Measurements from ENCODE around the gene NME2. TPM values are rescaled to one million over a fixed set of nuclear protein-coding genes. Genes with fewer than 3 reads are reported as not detected.
A peak's percentile ranks its signal among the peaks of the same experiment; 100 is the strongest.

Gene NME2
- total RNA-seq, 4 donors from 2014 or later = 440 to 570 (median 469) TPM

DNA sequence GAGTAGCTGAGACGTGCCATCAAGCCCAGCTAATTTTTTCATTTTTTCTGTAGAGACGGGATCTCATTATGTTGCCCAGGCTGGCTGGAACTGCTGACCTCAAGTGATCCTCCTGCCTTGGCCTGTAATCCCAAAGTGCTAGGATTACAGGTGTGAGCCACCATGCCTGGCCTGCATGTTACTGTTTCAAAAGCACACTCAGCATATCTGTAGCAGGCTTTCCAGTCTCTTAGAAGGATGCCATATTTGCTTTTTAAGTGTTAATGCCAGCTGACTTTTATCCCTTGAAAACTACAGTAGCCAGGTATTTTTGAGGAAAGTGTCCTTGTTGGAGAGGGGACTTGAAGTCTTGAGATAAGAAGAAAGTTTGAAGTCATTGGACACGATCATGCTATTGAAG is 30.3 kb upstream of the NME2 start:
- TF ChIP-seq, protein P1, sequence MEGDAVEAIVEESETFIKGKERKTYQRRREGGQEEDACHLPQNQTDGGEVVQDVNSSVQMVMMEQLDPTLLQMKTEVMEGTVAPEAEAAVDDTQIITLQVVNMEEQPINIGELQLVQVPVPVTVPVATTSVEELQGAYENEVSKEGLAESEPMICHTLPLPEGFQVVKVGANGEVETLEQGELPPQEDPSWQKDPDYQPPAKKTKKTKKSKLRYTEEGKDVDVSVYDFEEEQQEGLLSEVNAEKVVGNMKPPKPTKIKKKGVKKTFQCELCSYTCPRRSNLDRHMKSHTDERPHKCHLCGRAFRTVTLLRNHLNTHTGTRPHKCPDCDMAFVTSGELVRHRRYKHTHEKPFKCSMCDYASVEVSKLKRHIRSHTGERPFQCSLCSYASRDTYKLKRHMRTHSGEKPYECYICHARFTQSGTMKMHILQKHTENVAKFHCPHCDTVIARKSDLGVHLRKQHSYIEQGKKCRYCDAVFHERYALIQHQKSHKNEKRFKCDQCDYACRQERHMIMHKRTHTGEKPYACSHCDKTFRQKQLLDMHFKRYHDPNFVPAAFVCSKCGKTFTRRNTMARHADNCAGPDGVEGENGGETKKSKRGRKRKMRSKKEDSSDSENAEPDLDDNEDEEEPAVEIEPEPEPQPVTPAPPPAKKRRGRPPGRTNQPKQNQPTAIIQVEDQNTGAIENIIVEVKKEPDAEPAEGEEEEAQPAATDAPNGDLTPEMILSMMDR (IDR thresholded peaks at IDR 0.05) = no peak
- no peak for ATAC-seq (ENCODE audit: low FRiP score)
- DNase-seq (ENCODE audit: low spot score) = no peak

DNA sequence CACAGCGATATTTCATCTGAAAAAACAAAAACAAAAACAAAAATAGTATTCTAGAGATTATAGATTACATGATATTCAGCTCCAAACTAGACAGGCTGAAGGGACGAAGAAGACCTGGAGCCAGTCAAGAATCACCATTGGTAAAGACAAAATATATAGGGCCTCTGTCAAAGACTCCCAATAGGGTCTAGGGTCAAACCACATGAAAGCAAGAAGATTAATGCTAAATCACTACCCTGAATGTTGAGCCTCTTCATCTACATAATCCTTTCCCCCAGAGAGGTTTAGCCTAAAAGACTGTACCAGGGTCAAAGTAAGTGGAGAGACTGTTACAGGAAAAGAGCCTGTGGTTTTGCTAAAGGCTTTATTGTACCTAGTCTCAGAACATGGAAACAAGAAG is 23.6 kb upstream of the NME2 start:
- ATAC-seq (ENCODE audit: low FRiP score) = no peak
- no peak for DNase-seq (ENCODE audit: low spot score)
- TF ChIP-seq, protein P1 (IDR thresholded peaks at IDR 0.05) = no peak

DNA sequence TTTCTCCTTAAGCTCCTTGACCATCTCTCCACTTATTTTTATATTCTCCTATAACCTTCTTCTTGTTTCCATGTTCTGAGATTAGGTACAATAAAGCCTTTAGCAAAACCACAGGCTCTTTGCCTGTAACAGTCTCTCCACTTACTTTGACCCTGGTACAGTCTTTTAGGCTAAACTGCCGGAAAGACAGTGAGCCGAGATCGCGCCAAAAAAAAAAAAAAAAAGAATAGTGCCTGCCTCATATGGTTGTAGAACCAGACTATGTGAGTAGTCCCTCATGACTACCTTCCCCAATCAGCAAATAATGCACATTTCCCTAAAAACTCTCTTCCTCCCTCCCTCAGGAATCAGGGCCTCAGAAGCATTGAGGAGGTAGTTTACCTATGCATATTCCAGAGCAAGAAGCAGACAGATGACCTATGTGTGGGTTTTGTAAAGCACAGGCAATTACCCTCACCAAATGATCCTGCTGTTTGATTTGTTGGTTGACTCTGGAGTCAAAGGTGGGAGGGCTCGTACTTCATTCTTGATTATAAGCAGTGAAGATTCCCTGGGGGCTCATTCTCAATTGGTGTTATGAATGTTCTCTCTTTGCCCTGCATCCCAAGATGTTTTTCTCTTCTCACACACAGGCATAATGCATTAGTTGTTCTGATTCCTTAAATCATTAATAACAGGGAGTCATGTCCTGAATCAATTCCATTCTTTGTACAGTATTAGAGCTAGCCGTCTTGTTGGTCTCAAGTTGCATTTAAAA is 21.8 kb upstream of the NME2 start:
- ATAC-seq (ENCODE audit: low FRiP score) = no peak
- TF ChIP-seq, protein P1 (IDR thresholded peaks at IDR 0.05) = no peak

DNA sequence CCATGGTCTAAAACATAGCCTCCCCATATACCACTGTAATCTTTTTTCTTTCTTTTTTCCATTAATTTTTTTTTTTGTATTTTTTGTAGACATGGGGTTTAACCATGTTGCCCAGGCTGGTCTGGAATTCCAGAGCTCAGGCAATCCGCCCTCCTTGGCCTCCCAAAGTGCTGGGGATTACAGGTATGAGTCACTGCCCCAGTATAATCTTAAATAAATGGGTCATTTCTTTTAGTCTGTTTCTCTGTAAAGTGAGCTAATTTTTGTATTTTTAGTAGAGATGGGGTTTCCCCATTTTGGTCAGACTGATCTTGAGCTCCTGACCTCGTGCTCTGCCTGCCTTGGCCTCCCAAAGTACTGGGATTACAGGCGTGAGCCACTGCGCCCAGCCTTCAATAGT is 18.6 kb upstream of the NME2 start:
- TF ChIP-seq, protein P1 (IDR thresholded peaks at IDR 0.05) = no peak
- ATAC-seq (ENCODE audit: low FRiP score) (peak; percentile 42), DNase-seq (ENCODE audit: low spot score) (no peak)

More for the DNA sequence above, 21.8 kb upstream of the NME2 start:
- DNase-seq (ENCODE audit: low spot score) = no peak

DNA sequence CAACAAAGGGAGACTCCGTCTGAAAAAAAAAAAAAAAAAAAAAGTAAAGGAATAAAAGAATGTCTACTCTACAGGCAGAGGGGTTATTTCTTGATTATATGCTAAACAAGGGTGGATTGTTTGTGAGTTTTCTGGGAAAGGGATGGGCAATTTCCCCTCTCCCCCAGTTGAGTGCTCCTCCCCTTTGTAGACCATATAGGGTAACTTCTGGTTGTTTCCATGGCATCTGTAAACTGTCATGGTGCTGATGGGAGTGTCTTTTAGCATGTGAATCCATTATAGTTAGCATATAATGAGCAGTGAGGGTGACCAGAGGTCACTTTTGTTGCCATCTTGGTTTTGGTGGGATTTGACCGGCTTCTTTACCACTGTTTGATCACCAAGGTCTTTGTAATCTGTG is 17.0 kb upstream of the NME2 start:
- TF ChIP-seq, protein P1 (IDR thresholded peaks at IDR 0.05) = no peak
- no peak for ATAC-seq (ENCODE audit: low FRiP score)

DNA sequence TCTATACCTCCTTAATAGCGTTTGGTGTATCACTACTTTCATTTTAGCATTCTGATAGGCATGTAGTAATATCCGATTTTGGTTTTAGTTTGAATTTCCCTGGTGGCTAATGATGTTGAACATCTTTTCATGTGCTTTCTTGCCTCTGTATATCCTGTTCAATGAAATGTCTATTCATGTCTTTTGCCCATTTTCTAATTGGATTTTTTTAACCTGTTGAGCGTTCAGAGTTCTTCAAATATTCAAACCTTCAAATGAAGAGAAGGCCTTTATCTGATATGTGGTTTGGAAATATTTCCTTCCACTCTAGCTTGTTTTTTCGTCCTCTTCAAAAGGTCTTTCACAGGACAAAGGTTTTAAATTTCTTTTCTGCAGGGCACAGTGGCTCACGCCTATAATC is 15.3 kb upstream of the NME2 start:
- DNase-seq (ENCODE audit: low spot score) = no peak
- ATAC-seq (ENCODE audit: low FRiP score) = no peak
- TF ChIP-seq, protein P1 (IDR thresholded peaks at IDR 0.05) = no peak

More for the DNA sequence above, 17.0 kb upstream of the NME2 start:
- no peak for DNase-seq (ENCODE audit: low spot score)

DNA sequence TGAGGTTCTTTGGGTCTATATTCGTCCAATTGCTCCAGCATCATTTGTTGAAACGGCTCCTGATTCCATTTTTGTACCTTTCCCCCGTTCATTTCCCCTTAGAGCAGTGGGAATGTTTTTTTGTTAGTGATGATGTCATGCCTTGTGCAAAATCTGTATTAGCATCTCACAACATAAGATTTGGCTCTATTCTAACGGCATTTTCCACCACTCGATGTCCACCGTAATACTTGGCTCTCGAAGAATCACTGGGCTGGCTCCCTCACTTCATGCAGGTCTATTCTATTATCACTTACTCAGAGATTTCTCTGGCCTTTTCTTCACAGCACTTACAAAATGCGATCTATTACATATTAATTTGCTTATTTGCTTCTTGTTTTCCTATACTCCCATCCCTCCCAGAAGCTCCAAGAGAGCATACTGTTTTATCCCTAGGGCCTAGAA is 13.4 kb upstream of the NME2 start:
- TF ChIP-seq, protein P1 (IDR thresholded peaks at IDR 0.05) = no peak
- ATAC-seq (ENCODE audit: low FRiP score) (peak; percentile 18), DNase-seq (ENCODE audit: low spot score) (no peak)

Measured in omental fat pad (tissue), 4 donors.